Measurements from ENCODE around the gene PTPRO. TPM values are rescaled to one million over a fixed set of nuclear protein-coding genes. Genes with fewer than 3 reads are reported as not detected.

PTPRO gene
- total RNA-seq, 1 donor from 2014 or later = 5.8 TPM

DNA sequence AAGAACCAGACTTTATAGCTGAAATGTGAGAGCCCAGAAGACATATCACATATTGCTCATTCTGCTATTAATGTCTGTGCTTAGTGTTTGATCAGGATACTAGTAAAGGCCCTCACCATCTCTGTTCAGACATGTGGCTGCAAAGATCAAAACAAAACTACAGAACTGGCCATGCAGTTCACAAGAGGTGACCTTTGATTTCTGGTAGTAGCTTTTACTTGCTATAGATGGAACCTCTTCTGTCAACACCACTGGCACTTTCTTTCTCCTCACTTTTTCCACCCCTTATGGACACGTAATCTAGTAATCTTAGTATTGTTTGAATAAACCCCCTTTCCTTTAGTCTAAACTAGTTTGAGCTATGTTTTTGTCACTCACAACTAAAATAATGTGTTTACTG is 252.0 kb downstream of the PTPRO start:
- Mint-ChIP-seq H3K36me3 (no peaks in the 10 kb centered on the region), H3K4me1 (no peaks in the 10 kb centered on the region), H3K27ac (no peak overlapping the region), H3K27me3 (ENCODE audit: insufficient read depth, low read depth) (no peaks in the 10 kb centered on the region), H3K9me3 (no peaks in the 10 kb centered on the region), H3K4me3 (no peak overlapping the region)
- H3K27me3 ChIP-seq = no peaks in the 10 kb centered on the region
- H3F3A ChIP-seq (ENCODE audit: low read depth) = no peaks in the 10 kb centered on the region
- H3K4me3 ChIP-seq = no peak overlapping the region
- H3K9ac ChIP-seq = no peak overlapping the region
- H3K27ac ChIP-seq = no peak overlapping the region
- no peaks in the 10 kb centered on the region for H3K36me3 ChIP-seq
- H3K4me1 ChIP-seq = peaks cover 5% of the 10 kb centered on the region
- H3K9me3 ChIP-seq (ENCODE audit: low read depth) = no peaks in the 10 kb centered on the region
- H3K79me2 ChIP-seq (ENCODE audit: low read depth) = no peaks in the 10 kb centered on the region
- DNase-seq (ENCODE audit: low spot score) = no peak
- no peak overlapping the region for H2AFZ ChIP-seq (replicated peaks)
- TF ChIP-seq CTCF (IDR thresholded peaks at IDR 0.05) (no peak), EZH2 (IDR thresholded peaks at IDR 0.05) (no peak), EZH2phosphoT487 (IDR thresholded peaks at IDR 0.05) (no peak)
- no peak overlapping the region for H3K4me2 ChIP-seq
- H4K20me1 ChIP-seq (ENCODE audit: low read depth) = no peaks in the 10 kb centered on the region

DNA sequence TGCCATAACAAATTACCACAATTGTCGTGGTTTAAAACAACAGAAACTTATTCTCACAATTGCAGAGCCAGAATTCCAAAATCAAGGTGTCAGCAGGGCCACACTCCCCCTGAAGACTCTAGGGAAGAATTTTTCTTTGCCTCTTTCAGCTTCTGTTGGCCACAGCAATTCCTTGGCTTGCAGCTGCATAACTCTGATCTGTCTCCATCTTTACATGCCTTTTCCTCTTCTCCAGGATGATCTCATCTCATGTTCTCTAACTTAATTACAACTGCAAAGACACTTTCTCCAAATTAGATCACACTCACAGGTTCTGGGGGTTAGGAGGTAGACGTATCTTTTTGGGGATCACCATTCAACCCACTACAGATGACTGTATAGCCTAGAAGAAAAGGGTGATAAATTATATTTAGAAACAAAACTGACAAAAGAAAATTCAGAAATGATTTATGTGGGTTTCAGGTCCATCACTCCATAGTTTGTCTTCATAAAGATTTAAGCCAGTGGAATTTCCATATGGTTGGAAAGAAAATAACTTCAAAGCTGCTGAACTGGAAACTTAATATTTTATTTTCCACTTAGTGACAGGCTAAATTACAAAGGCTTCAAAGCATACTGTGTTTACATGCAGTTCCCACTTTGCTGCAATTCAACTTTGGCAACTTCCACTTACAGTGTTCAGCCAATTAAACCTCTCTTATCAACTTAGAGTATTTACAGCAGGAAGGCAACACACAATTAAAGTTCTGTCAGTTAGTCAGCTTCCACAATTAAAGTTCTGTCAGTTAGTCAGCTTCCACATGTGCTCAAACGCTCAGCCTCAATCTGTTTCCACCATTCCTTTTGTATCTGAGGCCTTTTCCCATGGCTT is 253.6 kb downstream of the PTPRO start:
- no peak for DNase-seq (ENCODE audit: low spot score)
- no peaks in the 10 kb centered on the region for H3K27me3 ChIP-seq
- H3K9ac ChIP-seq = no peak overlapping the region
- Mint-ChIP-seq H3K36me3 (no peaks in the 10 kb centered on the region), H3K4me1 (no peaks in the 10 kb centered on the region), H3K4me3 (no peak overlapping the region), H3K9me3 (no peaks in the 10 kb centered on the region), H3K27me3 (ENCODE audit: insufficient read depth, low read depth) (no peaks in the 10 kb centered on the region), H3K27ac (no peak overlapping the region)
- H3K79me2 ChIP-seq (ENCODE audit: low read depth) = no peaks in the 10 kb centered on the region
- H3K27ac ChIP-seq = no peak overlapping the region
- no peak overlapping the region for H3K4me2 ChIP-seq
- peaks cover 2% of the 10 kb centered on the region for H3K4me1 ChIP-seq
- no peak overlapping the region for H2AFZ ChIP-seq (replicated peaks)
- H4K20me1 ChIP-seq (ENCODE audit: low read depth) = no peaks in the 10 kb centered on the region
- no peaks in the 10 kb centered on the region for H3K9me3 ChIP-seq (ENCODE audit: low read depth)
- no peak overlapping the region for H3K4me3 ChIP-seq
- TF ChIP-seq EZH2phosphoT487 (IDR thresholded peaks at IDR 0.05) (no peak), EZH2 (IDR thresholded peaks at IDR 0.05) (no peak), CTCF (IDR thresholded peaks at IDR 0.05) (no peak)
- no peaks in the 10 kb centered on the region for H3K36me3 ChIP-seq
- H3F3A ChIP-seq (ENCODE audit: low read depth) = no peaks in the 10 kb centered on the region

GRCh38 chr12:15580431-15580830 is 258.1 kb downstream of the PTPRO start:
- Mint-ChIP-seq H3K9me3 (peaks cover 3% of the 10 kb centered on the region), H3K27ac (no peak overlapping the region), H3K4me3 (no peak overlapping the region), H3K4me1 (peaks cover 6% of the 10 kb centered on the region), H3K36me3 (peaks cover 3% of the 10 kb centered on the region), H3K27me3 (ENCODE audit: insufficient read depth, low read depth) (no peaks in the 10 kb centered on the region)
- H3K36me3 ChIP-seq = no peaks in the 10 kb centered on the region
- no peak overlapping the region for H2AFZ ChIP-seq (replicated peaks)
- H4K20me1 ChIP-seq (ENCODE audit: low read depth) = no peaks in the 10 kb centered on the region
- H3K9ac ChIP-seq = no peak overlapping the region
- H3K4me2 ChIP-seq = no peak overlapping the region
- no peak for DNase-seq (ENCODE audit: low spot score)
- H3K9me3 ChIP-seq (ENCODE audit: low read depth) = no peaks in the 10 kb centered on the region
- H3K27me3 ChIP-seq = no peaks in the 10 kb centered on the region
- no peaks in the 10 kb centered on the region for H3K79me2 ChIP-seq (ENCODE audit: low read depth)
- TF ChIP-seq EZH2phosphoT487 (IDR thresholded peaks at IDR 0.05) = no peak
- H3K4me3 ChIP-seq = no peak overlapping the region
- H3K4me1 ChIP-seq = peaks cover 10% of the 10 kb centered on the region
- no peaks in the 10 kb centered on the region for H3F3A ChIP-seq (ENCODE audit: low read depth)
- H3K27ac ChIP-seq = no peak overlapping the region

- no peak for DNase-seq (ENCODE audit: low spot score)
Observed at GRCh38 chr12:15581006-15581405, 258.7 kb downstream of the PTPRO start.

More at GRCh38 chr12:15581006-15581405, 258.7 kb downstream of the PTPRO start:
- Mint-ChIP-seq H3K4me1 (peaks cover 6% of the 10 kb centered on the region), H3K27ac (no peak overlapping the region), H3K27me3 (ENCODE audit: insufficient read depth, low read depth) (no peaks in the 10 kb centered on the region), H3K9me3 (peaks cover 3% of the 10 kb centered on the region), H3K36me3 (peaks cover 3% of the 10 kb centered on the region), H3K4me3 (no peak overlapping the region)
- Histone ChIP-seq H2AFZ (replicated peaks) (no peak overlapping the region), H3K9ac (no peak overlapping the region), H3K9me3 (ENCODE audit: low read depth) (no peaks in the 10 kb centered on the region), H3K27ac (no peak overlapping the region), H4K20me1 (ENCODE audit: low read depth) (no peaks in the 10 kb centered on the region), H3K4me1 (peaks cover 12% of the 10 kb centered on the region), H3K27me3 (no peaks in the 10 kb centered on the region), H3F3A (ENCODE audit: low read depth) (no peaks in the 10 kb centered on the region), H3K4me3 (no peak overlapping the region), H3K36me3 (no peaks in the 10 kb centered on the region), H3K79me2 (ENCODE audit: low read depth) (no peaks in the 10 kb centered on the region), H3K4me2 (no peak overlapping the region)
- TF ChIP-seq EZH2phosphoT487 (IDR thresholded peaks at IDR 0.05) (no peak), EZH2 (IDR thresholded peaks at IDR 0.05) (no peak), CTCF (IDR thresholded peaks at IDR 0.05) (no peak)
